AML-193 (cell line): ENCODE results near the gene GPANK1.

Experiments used
- DNase-seq, 2 experiments: peaks; one replicate each; lab custom pipeline; 2025; lab: John Stamatoyannopoulos, UW

GPANK1 gene

DNA sequence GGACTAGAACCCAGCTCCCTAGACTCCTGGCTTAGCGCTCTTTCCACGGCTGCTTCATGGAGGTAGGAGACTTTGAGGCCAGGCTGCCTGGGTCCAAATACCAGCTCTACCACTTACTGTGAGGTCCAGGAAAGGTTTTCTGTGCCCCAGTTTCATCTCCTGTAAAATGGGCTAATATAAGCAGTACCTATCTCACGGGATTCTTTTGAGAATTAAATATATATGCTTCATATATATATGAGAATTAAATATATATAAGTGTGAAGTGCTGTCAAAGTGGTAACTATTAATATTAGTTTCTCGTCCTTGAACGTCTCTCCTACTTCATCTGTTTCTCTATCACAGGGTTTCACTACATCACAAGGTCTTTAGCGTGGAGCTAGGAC, 26.3 kb upstream of the GPANK1 start:
- DNase-seq: no peak

DNA sequence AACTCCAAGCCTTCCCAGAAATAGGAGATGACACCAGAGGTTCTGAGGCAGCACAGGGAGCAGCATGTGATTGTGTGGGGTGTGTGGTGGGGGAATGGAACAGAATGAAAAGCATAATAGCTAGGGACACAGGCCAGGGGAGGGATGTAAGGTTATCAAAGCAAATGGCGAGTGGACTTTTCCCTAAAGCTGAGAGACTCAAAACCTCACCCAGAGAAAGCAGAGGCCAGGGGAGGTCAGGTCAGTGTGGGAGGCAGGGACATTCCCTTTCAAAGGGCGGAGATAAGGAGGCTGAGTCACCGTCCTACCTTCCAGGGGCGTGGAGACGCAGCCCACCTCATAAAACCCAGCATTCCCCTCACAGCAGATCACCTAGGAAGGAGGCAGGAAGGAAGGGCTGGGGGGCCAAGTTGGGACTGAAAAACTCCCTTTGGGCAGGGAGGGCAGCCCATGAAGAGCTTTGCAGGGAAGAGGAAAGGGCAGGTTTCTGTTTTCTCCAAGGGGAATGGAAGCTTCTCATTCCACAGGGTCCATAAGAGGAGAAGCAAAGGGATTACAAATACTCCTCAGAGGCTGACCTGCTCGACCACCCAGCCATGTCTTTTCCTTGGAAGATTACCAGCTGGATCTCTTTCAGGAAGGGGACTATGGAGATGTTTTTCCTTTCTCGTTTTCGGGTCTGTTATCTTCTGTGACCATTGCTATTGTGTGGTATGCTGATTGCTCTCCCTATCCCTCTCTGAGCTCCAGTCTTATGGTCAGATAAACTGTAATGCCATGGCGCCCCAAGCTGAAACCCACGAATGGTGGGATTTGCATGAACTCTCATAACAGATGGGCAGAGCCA, 25.7 kb upstream of the GPANK1 start:
- DNase-seq: no peak

DNA sequence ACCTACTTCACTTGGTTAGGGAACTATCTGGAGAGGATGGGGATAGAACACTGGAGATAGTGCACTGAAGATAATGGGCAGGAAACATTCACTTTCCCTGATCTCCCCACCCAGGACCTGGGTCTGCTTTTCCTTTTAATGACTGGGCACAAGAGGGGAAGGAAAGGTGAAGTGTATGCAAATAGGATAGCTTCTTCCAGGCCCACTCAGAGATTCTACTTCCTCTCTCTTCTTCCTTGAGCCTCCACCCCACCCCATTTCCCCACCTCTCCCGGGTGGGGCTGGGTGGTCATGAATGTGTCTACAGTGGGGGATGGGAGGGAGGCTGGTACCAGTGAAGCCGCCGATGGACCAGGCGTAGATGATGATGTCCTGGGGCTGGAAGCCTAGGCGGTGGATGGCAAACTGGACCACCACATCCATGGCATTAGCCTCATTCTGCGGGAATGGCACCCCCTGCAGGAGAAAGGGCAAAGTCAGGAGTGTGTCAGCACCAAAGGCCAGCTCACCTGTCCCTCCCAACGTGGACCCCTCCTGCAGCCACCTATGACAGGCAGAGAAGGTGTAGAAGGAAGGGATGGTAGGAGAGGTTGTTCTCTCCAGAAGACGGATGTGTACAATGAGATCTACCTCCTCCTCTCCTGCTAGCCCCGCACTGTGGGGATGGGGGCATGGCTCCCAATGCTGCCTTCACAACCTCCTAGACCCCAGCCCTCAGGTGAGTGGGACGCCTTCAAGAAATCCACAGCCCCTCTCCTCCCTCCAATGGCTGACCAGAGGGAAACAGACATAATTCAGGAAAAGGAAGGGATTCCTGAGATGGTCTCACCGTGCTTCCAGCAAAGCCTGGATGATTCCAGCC, 24.7 kb upstream of the GPANK1 start:
- no peak for DNase-seq

DNA sequence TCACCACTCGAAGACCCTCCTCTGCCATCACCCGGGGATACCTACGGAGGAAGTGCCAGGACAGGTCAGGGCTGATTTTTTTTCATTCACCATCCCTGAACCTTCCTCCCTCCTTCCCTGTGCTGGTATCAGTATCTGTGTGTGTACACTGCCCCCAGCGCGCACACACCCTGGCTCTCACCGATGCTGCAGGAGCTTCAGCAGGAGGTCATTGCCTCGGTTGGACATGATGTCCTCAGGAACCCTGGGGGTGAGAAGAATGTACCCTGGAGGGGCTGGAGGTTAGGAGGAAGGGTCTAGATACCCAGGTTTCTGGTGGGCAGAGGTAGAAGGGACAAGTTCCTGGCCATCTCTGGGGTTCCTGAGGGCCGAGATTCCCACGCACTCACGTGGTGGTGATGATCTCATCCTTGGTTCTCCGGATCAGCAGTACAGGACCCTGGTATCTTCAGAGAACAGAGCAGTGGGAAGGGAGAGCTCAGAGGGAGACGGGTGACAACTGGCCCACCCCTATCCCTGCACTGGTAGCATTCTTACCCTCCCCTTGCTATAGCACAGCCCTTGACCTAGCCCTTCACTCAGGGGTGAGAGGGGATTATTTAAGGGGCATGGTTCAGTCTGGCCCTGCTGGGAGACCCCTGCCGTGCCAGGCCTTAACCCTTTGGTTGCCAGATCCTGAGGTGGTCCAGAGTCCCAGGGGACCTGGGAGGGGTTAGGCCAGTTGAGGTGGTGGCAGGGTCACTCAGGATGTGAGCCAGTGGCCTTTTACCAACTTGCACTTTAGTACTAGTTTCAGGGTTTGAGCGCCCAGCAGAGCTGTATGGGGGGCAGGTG, 23.3 kb upstream of the GPANK1 start:
- DNase-seq: no peak

DNA sequence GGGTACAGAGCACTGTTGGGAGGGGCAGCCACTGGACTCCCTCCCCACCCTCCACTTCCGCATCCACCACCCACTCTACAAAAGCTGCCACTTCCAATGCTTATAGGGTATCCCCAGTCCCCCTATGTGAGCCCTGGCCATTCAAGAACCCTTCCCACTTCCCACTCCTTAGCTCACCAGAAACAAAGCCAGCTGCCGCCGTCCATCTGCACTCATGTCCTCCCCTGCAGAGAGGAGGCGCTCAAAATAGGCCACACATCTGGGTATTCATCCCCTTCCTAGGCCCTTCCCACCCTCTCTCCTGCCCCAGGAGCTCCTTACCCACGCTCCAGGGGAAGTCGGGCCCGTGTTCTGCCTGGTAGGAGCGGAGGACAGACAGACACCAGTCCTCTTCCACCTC, 22.5 kb upstream of the GPANK1 start:
- no peak for DNase-seq

DNA sequence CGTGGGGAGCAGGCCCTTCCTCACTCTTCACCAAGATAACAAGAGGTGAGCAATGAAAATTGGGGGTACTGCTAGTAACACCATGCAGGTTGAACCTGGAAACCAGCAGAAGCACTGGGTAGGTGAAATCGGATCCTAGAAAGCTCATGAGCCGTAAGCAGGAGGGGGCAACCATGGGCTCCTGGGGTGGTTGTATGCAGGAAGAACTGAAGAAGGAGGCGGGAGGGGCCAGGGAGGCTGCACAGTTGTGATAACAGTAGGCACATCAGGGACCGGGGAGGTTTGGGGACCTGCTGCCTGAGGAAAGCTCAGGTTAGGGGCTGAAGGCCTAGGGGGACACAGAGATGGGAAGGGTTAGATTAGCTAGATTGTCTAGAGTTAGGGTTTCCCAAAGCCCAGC, 21.7 kb upstream of the GPANK1 start:
- no peak for DNase-seq

DNA sequence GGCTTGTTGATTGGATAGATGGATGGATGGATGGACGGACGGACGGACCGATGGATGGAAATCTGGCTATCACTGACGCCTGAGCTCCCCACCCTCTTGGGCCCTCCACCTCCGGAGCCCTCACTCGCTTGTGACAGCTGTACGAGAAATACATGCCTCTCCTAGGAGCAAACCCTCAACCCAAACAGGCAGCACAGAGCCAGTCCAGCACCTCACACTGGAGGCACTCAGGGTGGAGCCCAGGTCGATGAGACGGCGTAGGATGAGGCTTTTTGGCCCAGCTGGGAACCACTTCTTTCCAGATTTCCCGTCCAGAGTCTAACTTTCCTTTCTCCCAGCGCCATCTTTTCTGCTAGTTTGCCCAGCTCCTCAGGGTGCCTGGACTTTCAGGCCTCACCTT, 18.8 kb upstream of the GPANK1 start:
- no peak for DNase-seq

DNA sequence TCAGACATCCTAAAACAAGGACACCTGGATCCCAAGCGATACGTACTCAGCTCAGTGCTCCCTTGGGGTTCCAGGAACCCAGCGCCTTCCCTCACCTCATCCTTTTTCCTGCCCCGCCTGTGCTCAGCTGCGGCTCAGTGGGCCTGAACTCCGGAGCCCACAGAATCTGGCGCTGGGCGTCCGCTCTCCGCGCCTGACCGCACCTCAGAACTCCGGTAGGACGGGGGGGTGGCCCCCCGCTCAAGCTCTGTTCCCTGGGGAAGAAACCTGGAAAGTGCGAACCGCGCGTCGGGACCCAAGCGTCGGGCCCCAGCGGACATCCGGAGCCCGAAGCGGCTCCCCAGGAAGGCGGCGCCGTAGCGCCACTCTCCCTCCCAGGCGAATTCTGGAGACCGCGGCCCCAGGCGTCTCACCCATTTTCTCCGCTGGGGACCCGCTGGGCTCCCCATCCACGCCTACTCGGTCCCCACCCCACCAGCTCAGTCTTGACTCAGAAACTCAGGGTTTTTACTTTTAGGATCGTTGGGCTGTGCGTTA, 16.4 kb upstream of the GPANK1 start:
- peak; percentile 17 to 56 for DNase-seq

DNA sequence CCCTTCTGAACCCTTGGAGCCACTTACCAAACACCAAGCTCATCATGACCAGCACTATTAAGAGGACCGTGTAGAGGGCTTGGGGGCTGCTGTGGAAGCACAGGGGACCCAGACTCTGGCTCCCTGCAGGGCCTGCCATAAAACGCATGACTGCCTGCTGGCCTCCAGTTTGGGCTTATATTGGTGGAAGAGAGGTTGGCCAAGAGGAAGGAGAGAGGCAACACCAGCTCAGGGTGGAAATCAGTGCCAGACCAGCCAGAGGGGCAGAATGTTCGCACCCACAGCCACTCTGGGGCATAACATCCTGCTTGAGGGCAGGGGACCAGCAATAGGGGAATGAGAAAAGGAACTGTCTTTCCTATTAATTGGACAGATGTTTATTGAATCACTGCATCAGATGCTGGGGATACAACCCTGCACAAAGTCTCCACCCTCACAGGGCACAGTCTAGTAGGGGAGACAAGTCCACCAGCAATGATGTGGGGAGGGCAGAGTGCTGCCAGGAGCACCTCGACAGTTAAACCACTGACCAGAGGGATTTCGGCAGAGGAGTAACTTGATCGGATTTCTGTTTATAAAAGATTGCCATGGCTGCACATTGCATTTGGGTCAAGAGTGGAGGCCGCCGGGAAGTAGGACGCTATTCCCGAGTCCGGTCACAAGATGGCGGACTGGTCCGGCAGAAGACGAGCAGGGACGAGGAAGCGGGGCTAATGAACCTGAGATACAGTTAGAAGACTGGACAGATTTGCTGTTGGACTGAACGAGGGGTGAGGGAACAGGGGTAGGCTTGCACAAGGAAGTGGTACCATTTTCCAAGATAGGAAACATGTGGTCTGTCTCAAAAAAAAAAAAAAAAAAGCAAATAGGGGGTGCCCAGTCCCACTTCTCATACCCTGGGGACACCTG, 15.7 kb upstream of the GPANK1 start, which contains the start of gene LY6G5C:
Gene LY6G5C, minus strand, starts transcription at position 842 of the 909 bp plus-strand sequence. Its CDS starts 694 bp downstream, at position 148.
- DNase-seq: peak; percentile 84 to 87

DNA sequence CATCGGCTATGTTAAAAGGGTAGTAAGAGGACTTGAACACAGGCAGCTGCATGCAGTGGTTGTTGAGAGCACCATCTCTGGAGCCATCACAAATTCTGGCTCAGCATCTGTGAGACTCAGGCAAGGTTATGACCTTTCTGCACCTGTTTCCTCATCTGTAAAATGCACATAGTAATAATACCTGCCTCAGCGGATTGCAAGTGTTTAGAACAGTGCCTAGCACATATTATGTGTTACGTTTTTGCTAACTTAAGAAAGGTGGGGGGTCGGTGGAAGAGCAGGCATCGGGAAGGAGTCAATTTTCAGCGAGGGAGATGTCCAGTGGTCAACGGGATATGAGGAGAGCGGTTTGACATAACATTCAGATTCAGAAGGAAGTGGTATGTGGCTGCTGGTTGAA, 13.2 kb upstream of the GPANK1 start:
- no peak for DNase-seq

DNA sequence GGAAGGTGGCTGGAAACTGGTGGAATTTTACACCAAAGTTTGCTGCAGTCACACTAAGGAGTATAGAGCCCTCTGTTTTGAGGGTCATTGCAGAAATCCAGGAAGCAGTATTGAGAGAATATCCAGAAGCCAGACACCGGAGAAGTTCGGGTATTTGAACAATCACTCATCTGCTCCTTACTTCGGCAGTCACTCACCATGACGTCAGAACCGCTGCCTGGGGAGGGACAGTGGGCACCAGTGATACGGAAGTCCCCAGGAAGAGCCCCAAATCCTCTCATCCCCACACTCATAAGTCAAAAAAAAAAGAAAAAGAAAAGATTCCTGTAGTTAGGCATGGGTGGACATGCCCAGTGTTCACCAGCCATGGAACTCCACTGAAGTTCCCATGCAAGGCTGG, 12.1 kb upstream of the GPANK1 start:
- no peak for DNase-seq

DNA sequence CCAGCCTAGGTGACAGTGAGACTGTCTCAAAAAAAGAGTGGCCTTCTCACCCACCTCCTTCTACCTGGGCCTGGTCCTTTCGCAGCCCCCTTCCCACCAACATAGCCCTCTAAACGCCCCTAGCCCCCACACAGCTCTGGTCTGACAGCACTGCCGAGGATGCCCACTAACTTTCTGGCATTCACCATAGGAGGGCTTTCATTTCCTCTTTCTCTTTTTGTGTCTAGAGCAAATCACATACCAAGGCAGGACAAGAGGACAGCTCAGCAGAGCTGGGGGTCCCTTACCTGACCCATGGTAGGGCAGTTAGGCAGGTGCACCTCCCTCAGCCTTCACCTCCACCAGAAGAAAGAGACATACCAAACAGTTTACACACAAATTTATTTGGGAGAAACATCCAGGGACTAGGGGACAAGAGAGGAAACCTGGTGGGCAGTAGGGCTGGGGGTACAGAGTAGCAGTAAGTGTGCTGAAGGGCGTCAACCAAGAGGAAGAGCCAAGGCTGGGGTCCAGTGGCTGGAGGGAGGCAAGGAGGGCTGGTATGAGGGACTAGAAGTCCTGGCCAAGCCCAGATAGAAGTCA, 11.6 kb upstream of the GPANK1 start:
- DNase-seq: no peak

DNA sequence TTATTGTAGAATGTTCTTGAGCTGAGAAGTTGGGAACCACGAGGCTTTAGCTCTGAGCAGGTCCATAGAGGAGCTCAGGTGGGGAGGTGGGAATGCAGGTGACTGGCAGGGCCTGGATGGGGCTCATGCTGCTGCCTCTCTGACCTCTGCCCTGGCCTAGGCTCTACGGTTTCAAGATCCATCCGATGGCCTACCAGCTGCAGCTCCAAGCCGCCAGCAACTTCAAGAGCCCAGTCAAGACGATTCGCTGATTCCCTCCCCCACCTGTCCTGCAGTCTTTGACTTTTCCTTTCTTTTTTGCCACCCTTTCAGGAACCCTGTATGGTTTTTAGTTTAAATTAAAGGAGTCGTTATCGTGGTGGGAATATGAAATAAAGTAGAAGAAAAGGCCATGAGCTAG, 4.9 kb upstream of the GPANK1 start, which contains the start of gene LY6G5B:
Gene LY6G5B, plus strand, starts transcription at position 301 of the 400 bp plus-strand sequence. CDS start 975 bp downstream, outside the sequence.
- DNase-seq: no peak

DNA sequence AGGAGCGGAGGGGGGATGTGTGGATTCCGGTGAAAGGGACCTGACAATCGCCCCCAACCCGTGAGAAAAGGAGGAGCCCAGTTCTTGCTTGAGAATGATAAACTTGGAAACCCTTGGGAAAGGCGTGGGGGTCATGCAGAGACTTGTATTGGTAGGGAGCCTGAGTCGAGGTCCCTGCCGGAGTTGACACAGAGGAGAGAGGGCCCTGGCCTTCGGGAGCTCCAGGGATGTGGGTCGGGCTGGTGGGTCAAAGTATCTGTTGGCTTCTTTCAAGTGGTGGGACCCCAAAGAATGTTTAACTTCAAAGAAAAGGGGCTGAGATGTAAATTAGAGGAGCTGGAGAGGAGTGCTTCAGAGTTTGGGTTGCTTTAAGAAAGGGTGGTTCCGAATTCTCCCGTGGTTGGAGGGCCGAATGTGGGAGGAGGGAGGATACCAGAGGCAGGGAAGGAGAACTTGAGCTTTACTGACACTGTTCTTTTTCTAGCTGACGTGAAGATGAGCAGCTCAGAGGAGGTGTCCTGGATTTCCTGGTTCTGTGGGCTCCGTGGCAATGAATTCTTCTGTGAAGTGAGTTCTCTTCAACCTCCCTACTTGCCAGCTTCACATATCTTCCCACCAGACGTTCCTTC, 1.7 kb upstream of the GPANK1 start:
- DNase-seq: no peak

DNA sequence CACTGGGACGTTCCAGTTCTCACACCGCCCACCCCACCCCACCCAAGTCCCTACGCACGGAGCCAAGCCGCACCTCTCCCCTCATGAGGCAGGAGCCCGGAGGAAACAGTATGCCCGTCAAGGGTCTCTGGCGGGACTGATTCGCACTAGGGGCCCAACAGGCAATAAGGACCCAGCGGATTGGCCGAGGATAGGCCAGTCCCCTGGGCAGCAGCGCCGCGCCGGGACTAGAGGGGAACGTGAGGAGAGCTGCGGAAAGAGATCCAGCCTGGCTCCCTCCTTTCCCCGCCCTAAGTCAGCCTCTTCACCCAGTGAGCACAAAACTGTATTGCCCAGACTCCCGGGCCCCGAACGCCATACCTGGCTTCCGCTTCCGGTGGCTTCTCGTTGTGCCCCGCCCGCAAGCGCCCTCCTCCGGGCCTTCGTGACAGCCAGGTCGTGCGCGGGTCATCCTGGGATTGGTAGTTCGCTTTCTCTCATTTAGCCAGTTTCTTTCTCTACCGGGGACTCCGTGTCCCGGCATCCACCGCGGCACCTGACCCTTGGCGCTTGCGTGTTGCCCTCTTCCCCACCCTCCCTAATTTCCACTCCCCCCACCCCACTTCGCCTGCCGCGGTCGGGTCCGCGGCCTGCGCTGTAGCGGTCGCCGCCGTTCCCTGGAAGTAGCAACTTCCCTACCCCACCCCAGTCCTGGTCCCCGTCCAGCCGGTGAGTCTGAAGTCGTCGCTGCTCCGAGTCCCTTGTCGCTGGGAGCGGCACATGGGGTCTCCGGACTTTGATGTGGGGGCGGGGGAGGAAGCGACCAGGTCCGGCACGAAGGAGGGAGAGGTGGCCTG, 922 bp upstream of the GPANK1 start, which contains the start of gene CSNK2B:
Gene CSNK2B, plus strand, starts transcription at position 580 of the 836 bp plus-strand sequence. CDS start 752 bp downstream, outside the sequence.
- peak; percentile 99 to 100 for DNase-seq

DNA sequence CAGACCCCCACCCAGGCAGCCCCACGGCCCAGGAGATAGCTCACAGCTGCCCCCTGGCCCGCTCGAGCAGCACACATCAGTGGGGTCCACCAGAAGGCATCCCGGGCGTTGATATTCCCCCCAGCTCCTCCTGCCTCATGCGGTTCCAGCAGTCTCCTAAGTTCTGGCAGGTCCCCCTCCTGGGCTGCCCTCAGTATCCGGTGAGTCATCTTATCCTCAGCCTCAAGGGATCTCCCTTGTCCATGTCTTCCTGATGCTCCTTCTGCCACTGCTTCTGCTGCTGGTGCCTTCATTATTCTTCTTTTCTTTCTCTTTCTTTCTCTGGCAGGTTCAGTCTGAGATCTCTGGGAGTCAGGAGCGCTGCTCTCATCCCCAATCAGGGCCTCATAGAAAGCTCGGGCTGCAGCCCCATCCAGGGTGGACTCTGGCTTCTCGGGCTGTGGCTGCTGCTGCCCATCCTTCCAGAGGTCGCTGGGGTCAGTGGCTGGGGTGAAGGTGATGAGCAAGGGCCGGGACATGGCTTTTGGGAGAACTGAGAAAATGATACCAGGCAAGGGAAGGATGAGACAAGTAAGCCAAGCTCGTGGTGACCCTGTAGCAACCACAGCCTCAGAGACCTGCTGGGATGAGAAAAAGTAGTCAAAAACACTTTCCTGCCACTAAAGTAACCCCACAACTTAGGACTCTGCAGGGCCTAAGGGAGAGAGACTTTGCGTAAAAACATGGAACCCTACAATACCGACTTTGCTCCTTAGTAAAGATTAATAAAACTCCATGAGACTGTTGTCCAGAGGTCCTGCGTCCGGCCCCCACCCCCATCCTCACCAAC, 622 bp downstream of the GPANK1 start:
- no peak for DNase-seq

DNA sequence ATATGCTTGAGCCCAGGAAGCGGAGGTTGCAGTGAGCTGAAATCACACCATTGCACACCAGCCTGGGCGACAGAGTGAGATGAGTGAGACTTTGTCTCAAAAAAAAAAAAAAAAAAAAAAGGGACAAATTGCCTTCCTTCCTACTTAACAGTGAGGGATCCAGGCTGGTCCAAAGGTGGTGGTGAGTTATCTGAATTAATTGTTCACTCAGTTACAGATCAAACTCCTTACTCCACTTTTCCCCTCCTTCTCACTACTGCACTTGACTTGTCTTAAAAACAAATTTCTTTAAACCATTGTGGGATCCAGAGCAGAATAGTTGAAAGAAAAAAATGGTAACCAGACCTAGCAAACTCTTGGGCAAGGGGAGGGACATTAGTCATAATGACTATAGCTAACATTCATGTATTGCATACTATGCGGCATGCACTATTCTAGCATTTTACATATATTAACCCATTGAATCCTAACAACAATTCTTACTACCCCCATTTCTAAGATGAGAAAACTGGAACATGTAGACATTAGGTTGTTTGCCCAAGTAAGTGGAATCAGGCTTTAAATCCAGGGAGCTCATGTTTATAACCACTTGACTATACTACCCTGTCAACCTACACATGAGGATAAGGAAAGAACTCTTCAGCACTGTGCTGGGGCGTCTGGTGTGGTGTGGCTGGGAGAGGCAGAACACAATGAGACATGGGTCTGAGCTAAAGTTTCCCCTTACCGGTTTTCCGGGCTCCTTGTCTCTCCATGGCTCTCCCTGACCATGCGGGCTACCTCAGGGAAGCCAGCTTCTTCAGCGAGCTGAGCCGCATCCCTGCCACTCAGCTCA, 1.5 kb downstream of the GPANK1 start:
- DNase-seq: no peak
